ENCODE data around the gene EEF2K.

The EEF2K gene

GRCh38 chr16:22203091-22203490, 3.0 kb upstream of the EEF2K start:
- peaks cover 7% of the 10 kb centered on the region for H3K79me2 ChIP-seq
- H3K27me3 ChIP-seq (ENCODE audit: control insufficient read depth, insufficient read depth, low read length), result no peaks in the 10 kb centered on the region
- no peaks in the 10 kb centered on the region for H3K9me3 ChIP-seq (ENCODE audit: control insufficient read depth, low read length)
- no peak overlapping the region for H3K9ac ChIP-seq
- H3K4me2 ChIP-seq (ENCODE audit: low read length), result no peak overlapping the region
- H3K4me3 ChIP-seq (ENCODE audit: low read depth, low read length), result no peak overlapping the region
- no peak for TF ChIP-seq CTCF (IDR thresholded peaks at IDR 0.05)
- no peaks in the 10 kb centered on the region for H3K36me3 ChIP-seq (ENCODE audit: control insufficient read depth, insufficient read depth, low read length)
- no peak overlapping the region for H2AFZ ChIP-seq
- H3K4me1 ChIP-seq, result peaks cover 3% of the 10 kb centered on the region
- H3K27ac ChIP-seq, result no peak overlapping the region

GRCh38 chr16:22204091-22204655, 1.9 kb upstream of the EEF2K start:
- Histone ChIP-seq H3K9me3 (ENCODE audit: control insufficient read depth, low read length) (no peaks in the 10 kb centered on the region), H3K9ac (no peak overlapping the region), H3K79me2 (peaks cover 9% of the 10 kb centered on the region), H2AFZ (no peak overlapping the region), H3K36me3 (ENCODE audit: control insufficient read depth, insufficient read depth, low read length) (no peaks in the 10 kb centered on the region), H3K4me3 (ENCODE audit: low read depth, low read length) (no peak overlapping the region), H3K4me1 (peaks cover 3% of the 10 kb centered on the region), H3K27me3 (ENCODE audit: control insufficient read depth, insufficient read depth, low read length) (no peaks in the 10 kb centered on the region), H3K4me2 (ENCODE audit: low read length) (no peak overlapping the region), H3K27ac (no peak overlapping the region)
- no peak for TF ChIP-seq CTCF (IDR thresholded peaks at IDR 0.05)

- Histone ChIP-seq H3K4me3 (ENCODE audit: low read depth, low read length) (peak overlapping the region; percentile 79), H3K9ac (no peak overlapping the region), H3K27me3 (ENCODE audit: control insufficient read depth, insufficient read depth, low read length) (no peaks in the 10 kb centered on the region), H3K4me2 (ENCODE audit: low read length) (peak overlapping the region; percentile 93), H3K4me1 (peaks cover 3% of the 10 kb centered on the region), H3K9me3 (ENCODE audit: control insufficient read depth, low read length) (no peaks in the 10 kb centered on the region), H3K27ac (peak overlapping the region; percentile 85), H2AFZ (peak overlapping the region; percentile 83), H3K36me3 (ENCODE audit: control insufficient read depth, insufficient read depth, low read length) (no peaks in the 10 kb centered on the region), H3K79me2 (peaks cover 9% of the 10 kb centered on the region)
- no peak for TF ChIP-seq CTCF (IDR thresholded peaks at IDR 0.05)
These were observed 483 bp upstream of the EEF2K start for GRCh38 chr16:22205577-22206012.

GRCh38 chr16:22206842-22207714, 1.0 kb downstream of the EEF2K start:
- Histone ChIP-seq H2AFZ (peak overlapping the region; percentile 83), H3K27ac (peak overlapping the region; percentile 43), H3K4me3 (ENCODE audit: low read depth, low read length) (peak overlapping the region; percentile 79), H3K9ac (no peak overlapping the region), H3K36me3 (ENCODE audit: control insufficient read depth, insufficient read depth, low read length) (no peaks in the 10 kb centered on the region), H3K4me2 (ENCODE audit: low read length) (peak overlapping the region; percentile 93), H3K79me2 (peaks cover 9% of the 10 kb centered on the region), H3K27me3 (ENCODE audit: control insufficient read depth, insufficient read depth, low read length) (no peaks in the 10 kb centered on the region), H3K9me3 (ENCODE audit: control insufficient read depth, low read length) (no peaks in the 10 kb centered on the region), H3K4me1 (peaks cover 3% of the 10 kb centered on the region)
- TF ChIP-seq CTCF (IDR thresholded peaks at IDR 0.05), result no peak
